ENCODE results near the gene COG7. TPM values are rescaled to one million over a fixed set of nuclear protein-coding genes. Genes with fewer than 3 reads are reported as not detected.
"Not testable (repeated sequence)": the region's sequence is repeated elsewhere in the genome, so short reads cannot be mapped to it uniquely, and the experiment has no call there.

The COG7 gene
- total and polyA plus RNA-seq, 5 experiments from 2014 or later, result 8.4 to 26.2 (median 10.9) TPM

GRCh38 chr16:23389936-23390335 is 63.1 kb downstream of the COG7 start:
- not testable (repeated sequence) for H3K4me3 Mint-ChIP-seq, H3K27ac Mint-ChIP-seq
- H3K36me3 Mint-ChIP-seq, result peaks cover 0 to 69% (median 27%) of the 10 kb centered on the region in 3 donors

GRCh38 chr16:23389201-23389600 is 63.8 kb downstream of the COG7 start:
- H3K4me3 Mint-ChIP-seq, result no peak overlapping the region
- H3K4me1 Mint-ChIP-seq, result no peaks in the 10 kb centered on the region
- POLR2A ChIA-PET, result no interaction called here
- H3K9me3 Mint-ChIP-seq, result no peaks in the 10 kb centered on the region
- H3K36me3 Mint-ChIP-seq, result peaks cover 0 to 61% (median 24%) of the 10 kb centered on the region in 3 donors
- DNase-seq, result no peak
- no peak for ATAC-seq
- H3K27me3 Mint-ChIP-seq, result no peaks in the 10 kb centered on the region
- H3K27ac Mint-ChIP-seq, result peak overlapping the region in 2 of 10 donors; percentile 1 to 58

More at GRCh38 chr16:23389936-23390335, 63.1 kb downstream of the COG7 start:
- POLR2A ChIA-PET, H3K9me3 Mint-ChIP-seq, DNase-seq, H3K27me3 Mint-ChIP-seq, H3K4me1 Mint-ChIP-seq, ATAC-seq: not testable (repeated sequence)

- no peak overlapping the region for H3K4me3 Mint-ChIP-seq
- H3K9me3 Mint-ChIP-seq, result no peaks in the 10 kb centered on the region
- no peaks in the 10 kb centered on the region for H3K4me1 Mint-ChIP-seq
- peak overlapping the region in 1 of 10 donors; percentile 14 for H3K27ac Mint-ChIP-seq
- POLR2A ChIA-PET, result no interaction called here
- DNase-seq, result no peak
- peaks cover 0 to 60% (median 22%) of the 10 kb centered on the region in 3 donors for H3K36me3 Mint-ChIP-seq
- no peaks in the 10 kb centered on the region for H3K27me3 Mint-ChIP-seq
- ATAC-seq, result no peak
These were observed 64.2 kb downstream of the COG7 start for GRCh38 chr16:23388786-23389185.

- no peaks in the 10 kb centered on the region for H3K4me1 Mint-ChIP-seq
- POLR2A ChIA-PET, result no interaction called here
- DNase-seq, result no peak
- no peaks in the 10 kb centered on the region for H3K9me3 Mint-ChIP-seq
- H3K36me3 Mint-ChIP-seq, result peaks cover 0 to 49% (median 17%) of the 10 kb centered on the region in 3 donors
- peak overlapping the region in 1 of 10 donors; percentile 24 for H3K4me3 Mint-ChIP-seq
- ATAC-seq, result no peak
- H3K27me3 Mint-ChIP-seq, result no peaks in the 10 kb centered on the region
- peak overlapping the region in 2 of 10 donors; percentile 14 to 65 for H3K27ac Mint-ChIP-seq
These were observed 65.3 kb downstream of the COG7 start for GRCh38 chr16:23387666-23388065.

- Mint-ChIP-seq H3K27ac (no peak overlapping the region), H3K4me3 (no peak overlapping the region), H3K9me3 (no peaks in the 10 kb centered on the region), H3K36me3 (peaks cover 0 to 26% (median 9%) of the 10 kb centered on the region in 3 donors), H3K4me1 (no peaks in the 10 kb centered on the region), H3K27me3 (no peaks in the 10 kb centered on the region)
- no peak for DNase-seq
- ATAC-seq, result no peak
- POLR2A ChIA-PET, result no interaction called here
These were observed 67.5 kb downstream of the COG7 start for GRCh38 chr16:23385441-23385840.

- H3K4me1 Mint-ChIP-seq, result no peaks in the 10 kb centered on the region
- no peaks in the 10 kb centered on the region for H3K27me3 Mint-ChIP-seq
- no peak for DNase-seq
- H3K4me3 Mint-ChIP-seq, result no peak overlapping the region
- ATAC-seq, result no peak
- POLR2A ChIA-PET, result no interaction called here
- H3K36me3 Mint-ChIP-seq, result peaks cover 0 to 21% (median 7%) of the 10 kb centered on the region in 3 donors
- no peak overlapping the region for H3K27ac Mint-ChIP-seq
- H3K9me3 Mint-ChIP-seq, result no peaks in the 10 kb centered on the region
These were observed 68.1 kb downstream of the COG7 start for GRCh38 chr16:23384878-23385277.

- no peak for ATAC-seq
- Mint-ChIP-seq H3K4me3 (no peak overlapping the region), H3K27ac (no peak overlapping the region), H3K36me3 (peaks cover 0 to 11% (median 5%) of the 10 kb centered on the region in 3 donors), H3K9me3 (no peaks in the 10 kb centered on the region), H3K27me3 (no peaks in the 10 kb centered on the region), H3K4me1 (no peaks in the 10 kb centered on the region)
- no peak for DNase-seq
- POLR2A ChIA-PET, result no interaction called here
These were observed 69.1 kb downstream of the COG7 start for GRCh38 chr16:23383881-23384280.

GRCh38 chr16:23382279-23382678 is 70.7 kb downstream of the COG7 start:
- no peaks in the 10 kb centered on the region for H3K4me1 Mint-ChIP-seq
- POLR2A ChIA-PET, result no interaction called here
- ATAC-seq (no peak), DNase-seq (no peak)
- no peak overlapping the region for H3K27ac Mint-ChIP-seq
- no peaks in the 10 kb centered on the region for H3K9me3 Mint-ChIP-seq
- H3K36me3 Mint-ChIP-seq, result no peaks in the 10 kb centered on the region
- H3K27me3 Mint-ChIP-seq, result peaks cover 0 to 3% (median 0%) of the 10 kb centered on the region in 5 donors
- no peak overlapping the region for H3K4me3 Mint-ChIP-seq

GRCh38 chr16:23381702-23382101 is 71.3 kb downstream of the COG7 start:
- H3K9me3 Mint-ChIP-seq, POLR2A ChIA-PET, DNase-seq, H3K4me1 Mint-ChIP-seq, H3K4me3 Mint-ChIP-seq, H3K36me3 Mint-ChIP-seq, H3K27ac Mint-ChIP-seq, H3K27me3 Mint-ChIP-seq, ATAC-seq: not testable (repeated sequence)

- H3K9me3 Mint-ChIP-seq, result no peaks in the 10 kb centered on the region
- DNase-seq (no peak), ATAC-seq (no peak)
- POLR2A ChIA-PET, result no interaction called here
- H3K4me3 Mint-ChIP-seq, result no peak overlapping the region
- H3K36me3 Mint-ChIP-seq, result no peaks in the 10 kb centered on the region
- H3K27ac Mint-ChIP-seq, result peak overlapping the region in 1 of 10 donors; percentile 48
- H3K4me1 Mint-ChIP-seq, result no peaks in the 10 kb centered on the region
- H3K27me3 Mint-ChIP-seq, result peaks cover 0 to 3% (median 0%) of the 10 kb centered on the region in 5 donors
These were observed 72.5 kb downstream of the COG7 start for GRCh38 chr16:23380501-23380951.

GRCh38 chr16:23379707-23380106 is 73.3 kb downstream of the COG7 start:
- H3K9me3 Mint-ChIP-seq, result no peaks in the 10 kb centered on the region
- no peaks in the 10 kb centered on the region for H3K36me3 Mint-ChIP-seq
- H3K4me3 Mint-ChIP-seq, result no peak overlapping the region
- no peak for DNase-seq
- POLR2A ChIA-PET, result no interaction called here
- no peaks in the 10 kb centered on the region for H3K4me1 Mint-ChIP-seq
- no peak for ATAC-seq
- no peak overlapping the region for H3K27ac Mint-ChIP-seq
- H3K27me3 Mint-ChIP-seq, result peaks cover 0 to 3% (median 0%) of the 10 kb centered on the region in 5 donors

GRCh38 chr16:23378921-23379320 is 74.1 kb downstream of the COG7 start:
- no peaks in the 10 kb centered on the region for H3K36me3 Mint-ChIP-seq
- H3K27ac Mint-ChIP-seq, result no peak overlapping the region
- H3K4me1 Mint-ChIP-seq, result no peaks in the 10 kb centered on the region
- POLR2A ChIA-PET, result no interaction called here
- H3K4me3 Mint-ChIP-seq, result no peak overlapping the region
- ATAC-seq, result no peak
- DNase-seq, result no peak
- no peaks in the 10 kb centered on the region for H3K9me3 Mint-ChIP-seq
- peaks cover 0 to 3% (median under 1%) of the 10 kb centered on the region in 5 donors for H3K27me3 Mint-ChIP-seq

GRCh38 chr16:23378256-23378655 is 74.7 kb downstream of the COG7 start:
- H3K27me3 Mint-ChIP-seq, result peaks cover 0 to 9% (median 7%) of the 10 kb centered on the region in 5 donors
- ATAC-seq (no peak), DNase-seq (no peak)
- H3K9me3 Mint-ChIP-seq, result no peaks in the 10 kb centered on the region
- POLR2A ChIA-PET, result no interaction called here
- H3K27ac Mint-ChIP-seq, result no peak overlapping the region
- H3K36me3 Mint-ChIP-seq, result no peaks in the 10 kb centered on the region
- no peaks in the 10 kb centered on the region for H3K4me1 Mint-ChIP-seq
- H3K4me3 Mint-ChIP-seq, result no peak overlapping the region

All from naive thymus-derived CD8-positive, alpha-beta T cell (primary cell).